HG02885 (cell line): ENCODE results near the gene ANAPC4.

ENCODE experiments used
- ATAC-seq: cut with Tn5 transposase; IDR thresholded peaks from one replicate; pipeline ENCODE4 v1.9.1; 2021; ENCODE audit warnings: mild to moderate bottlenecking; ENCODE audit not compliant: unreplicated experiment, poor library complexity

ANAPC4 gene

DNA sequence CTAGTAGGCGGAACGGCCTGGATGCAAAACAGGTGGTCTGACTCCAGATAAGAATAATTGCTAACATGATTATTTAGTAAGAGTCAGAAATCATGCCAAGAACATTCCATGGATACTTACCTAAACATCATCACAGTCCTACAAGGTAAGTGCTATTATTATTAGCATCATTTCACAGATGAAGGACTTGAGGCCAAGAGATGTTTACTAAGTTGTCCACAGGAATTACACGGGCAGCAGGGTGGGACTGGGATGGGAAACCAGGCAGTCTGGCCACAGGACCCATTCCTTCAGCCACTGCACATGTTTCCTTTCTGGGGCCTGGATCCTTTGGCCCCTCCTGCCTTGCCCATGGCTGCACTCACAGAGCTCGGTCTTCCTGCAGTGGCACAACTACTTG is 48.3 kb downstream of the ANAPC4 start:
- ATAC-seq = no peak

DNA sequence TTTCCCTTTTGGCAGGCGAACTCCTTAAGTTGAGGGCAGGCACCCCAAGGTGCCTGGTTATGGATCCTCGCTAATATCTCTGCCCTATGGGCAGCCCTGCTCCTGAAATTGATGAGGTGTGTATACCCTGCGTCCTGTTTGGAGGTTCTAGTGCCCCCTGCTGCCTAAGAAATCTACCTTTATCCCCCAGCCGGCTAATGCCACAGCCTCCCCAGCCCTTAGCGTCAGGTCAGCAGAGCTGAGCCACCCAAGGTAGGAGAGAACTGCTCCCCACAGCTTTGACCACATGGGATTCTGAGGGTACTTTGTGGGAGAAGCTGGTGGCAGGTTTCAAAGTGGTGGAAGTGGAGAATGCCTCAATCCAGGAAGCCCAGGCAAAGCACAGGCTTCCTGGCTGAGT is 50.8 kb downstream of the ANAPC4 start:
- ATAC-seq = no peak

DNA sequence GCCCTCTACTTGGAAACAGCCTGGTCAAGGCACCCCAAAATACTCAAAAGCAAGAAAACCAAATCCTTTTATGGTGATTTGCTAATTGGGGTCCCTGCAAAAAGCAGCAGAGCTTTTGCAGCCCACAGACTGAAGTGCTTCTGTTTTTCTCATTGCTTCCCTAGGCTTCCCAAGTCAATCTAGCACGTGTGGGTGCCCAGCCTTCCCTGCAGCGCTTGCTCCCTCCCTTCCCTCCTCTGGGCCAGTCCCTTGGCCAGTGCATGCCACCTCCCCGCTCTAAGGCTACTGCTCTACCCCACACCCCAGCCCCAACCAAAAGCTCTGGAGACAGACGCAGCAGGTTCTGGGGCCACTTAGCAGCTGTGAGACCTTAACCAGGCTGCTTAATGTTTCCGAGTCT is 53.6 kb downstream of the ANAPC4 start:
- no peak for ATAC-seq

DNA sequence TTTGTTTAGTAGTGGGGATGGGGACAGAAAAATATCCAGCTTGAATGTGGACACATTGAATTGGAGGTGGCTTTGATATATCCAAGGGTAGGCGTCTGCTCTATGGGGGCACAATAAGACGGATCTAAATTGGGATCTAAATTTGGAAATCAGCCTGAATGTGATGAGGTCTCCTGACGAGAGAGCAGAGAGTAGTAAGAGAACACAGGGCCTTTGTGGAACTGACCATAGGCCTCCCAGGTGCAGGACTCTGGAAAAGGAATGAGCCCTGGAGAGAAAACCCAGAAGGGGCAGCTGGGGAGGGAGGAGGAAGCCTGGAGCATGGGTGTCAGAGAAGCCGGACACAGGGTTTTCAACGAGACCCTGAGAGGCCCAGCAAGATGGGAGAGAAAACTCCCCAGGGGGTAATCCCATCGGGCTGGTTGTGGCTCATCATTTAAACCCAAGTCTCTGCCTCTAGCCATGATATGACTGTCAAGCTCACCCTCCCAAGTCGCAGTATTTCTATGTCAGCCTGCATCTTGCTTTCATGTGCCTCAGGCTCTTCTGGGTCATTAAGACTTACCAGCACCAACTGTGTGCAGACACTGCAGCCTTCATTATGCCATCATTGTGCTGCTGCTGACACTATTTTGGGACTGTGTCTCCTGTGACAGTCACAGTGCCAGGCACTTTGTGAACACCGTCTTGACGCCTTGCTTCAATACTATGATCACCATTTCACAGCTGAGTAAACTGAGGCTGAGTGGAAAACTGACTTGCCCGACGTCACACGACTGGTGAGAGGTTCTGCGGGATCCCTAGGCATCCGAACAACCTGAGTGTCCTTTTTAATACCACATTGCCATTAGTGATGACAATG is 57.1 kb downstream of the ANAPC4 start:
- ATAC-seq = no peak

DNA sequence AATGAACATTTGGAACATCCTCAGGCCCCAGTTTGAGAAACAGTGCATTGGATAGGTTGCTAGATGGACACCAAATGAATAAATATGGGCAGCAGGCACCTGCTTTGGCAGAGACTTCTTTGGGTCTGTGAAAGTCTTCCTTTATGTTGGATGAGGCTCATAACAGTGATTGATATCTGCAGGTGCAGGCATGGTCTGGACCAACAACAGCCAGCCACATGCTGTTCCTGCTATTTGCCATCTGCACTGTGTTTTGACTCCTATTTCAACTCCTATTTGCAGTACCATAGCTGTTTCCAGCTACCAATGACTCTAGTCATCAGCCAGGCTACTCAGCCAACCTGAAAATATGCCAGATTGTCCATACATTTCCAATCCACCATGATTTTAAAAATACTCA is 60.9 kb downstream of the ANAPC4 start:
- ATAC-seq = no peak

DNA sequence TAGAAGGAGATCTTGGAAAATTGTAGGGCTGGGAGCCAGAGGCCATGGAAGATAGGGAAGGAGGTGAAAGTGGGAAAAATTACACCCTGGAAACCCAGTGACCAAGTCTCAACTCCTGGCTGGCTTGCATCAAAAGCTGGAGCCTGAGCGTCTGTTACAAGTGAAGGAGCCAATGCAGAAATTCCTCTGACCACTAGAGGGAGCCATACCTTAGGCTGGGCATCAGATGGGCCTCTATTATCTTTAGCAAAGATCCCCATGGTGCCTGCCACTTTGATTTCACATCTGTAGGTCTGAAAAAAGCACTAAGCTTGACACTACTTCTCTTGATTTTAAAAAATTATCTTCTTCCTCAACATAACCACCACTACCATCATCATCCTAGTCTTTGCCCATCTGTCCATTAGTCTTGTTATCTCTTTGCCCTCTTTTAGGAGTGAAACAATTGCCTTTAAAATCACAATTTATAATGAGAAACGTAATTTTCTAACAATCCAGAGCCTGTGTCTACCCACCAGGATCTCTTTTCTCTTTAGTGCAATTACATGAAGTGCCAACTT is 62.9 kb downstream of the ANAPC4 start:
- peak; percentile 93 for ATAC-seq

DNA sequence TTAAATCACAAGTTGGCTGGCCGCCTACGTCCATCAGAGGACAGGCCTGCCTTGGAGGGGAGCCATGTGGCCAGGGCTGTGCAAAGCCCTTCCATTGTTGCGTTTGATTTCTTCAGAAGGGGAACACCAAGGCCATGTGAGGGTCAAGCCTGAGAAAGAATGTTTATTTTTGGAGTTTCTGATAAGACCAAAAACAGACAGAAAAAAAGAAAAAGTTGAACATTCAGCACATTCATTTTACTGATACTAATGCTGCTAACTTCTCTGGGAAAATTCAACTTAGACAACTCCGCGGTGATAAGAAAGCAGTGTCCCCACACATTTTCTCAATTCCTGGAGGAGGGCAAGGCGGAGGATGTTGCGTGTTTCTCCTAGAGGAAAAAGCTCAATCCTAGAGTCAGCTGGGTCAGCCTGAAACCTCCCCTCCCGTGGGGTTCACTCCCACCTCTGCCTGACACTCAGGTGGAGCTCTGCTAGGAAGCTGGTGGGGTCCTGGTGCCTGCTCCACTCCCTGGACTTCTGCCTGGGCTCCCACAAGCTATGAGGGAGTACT is 63.5 kb downstream of the ANAPC4 start:
- no peak for ATAC-seq

DNA sequence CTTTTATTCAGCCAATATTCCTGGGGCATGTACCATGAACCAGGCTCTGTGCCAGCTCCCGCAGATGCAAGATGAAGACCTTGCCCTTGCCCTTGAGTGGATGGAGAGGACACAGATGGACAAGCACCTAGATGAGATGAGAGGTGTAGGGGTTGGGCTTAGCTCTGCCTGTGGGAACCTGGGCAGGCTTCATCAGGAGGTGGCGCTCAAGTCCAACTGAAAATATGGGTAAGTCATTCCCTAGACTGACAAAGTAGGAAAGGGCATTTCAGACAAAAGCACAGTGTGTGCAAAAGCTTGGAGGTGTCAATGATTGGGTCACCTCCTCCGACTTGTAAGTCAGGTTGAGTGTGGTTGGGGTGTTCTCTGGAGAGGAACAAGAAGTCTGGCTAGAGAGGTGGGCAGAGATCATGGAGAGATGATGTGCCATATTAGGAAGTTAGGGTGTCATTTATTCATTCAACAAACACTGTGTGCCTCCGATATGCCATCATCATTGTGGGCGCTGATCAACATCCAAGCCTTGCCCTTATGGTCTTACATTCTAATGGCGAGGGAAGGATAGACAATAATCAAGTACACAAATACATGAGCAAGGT is 64.6 kb downstream of the ANAPC4 start:
- peak; percentile 42 for ATAC-seq

DNA sequence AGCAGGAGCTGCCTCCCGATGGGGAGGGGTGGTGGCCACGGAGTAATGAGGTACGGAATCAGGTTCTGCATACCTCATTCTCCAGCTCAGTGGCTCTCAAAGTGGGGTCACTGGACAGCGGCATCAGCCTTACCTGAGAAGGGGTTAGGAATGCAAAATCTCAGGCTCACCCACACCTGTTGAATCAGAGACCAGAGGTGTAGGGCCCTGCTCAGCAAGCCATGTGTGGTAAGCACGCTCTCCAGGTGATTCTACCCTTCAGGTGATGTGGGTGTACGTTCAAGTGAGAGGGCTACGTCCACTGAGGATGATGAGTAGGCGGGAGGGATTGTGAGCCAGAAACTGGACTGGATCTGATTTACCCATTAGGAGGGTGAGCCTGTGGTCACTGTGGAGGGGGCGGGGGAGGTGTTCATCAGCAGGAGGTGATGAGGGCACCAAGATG is 65.8 kb downstream of the ANAPC4 start:
- ATAC-seq = no peak

DNA sequence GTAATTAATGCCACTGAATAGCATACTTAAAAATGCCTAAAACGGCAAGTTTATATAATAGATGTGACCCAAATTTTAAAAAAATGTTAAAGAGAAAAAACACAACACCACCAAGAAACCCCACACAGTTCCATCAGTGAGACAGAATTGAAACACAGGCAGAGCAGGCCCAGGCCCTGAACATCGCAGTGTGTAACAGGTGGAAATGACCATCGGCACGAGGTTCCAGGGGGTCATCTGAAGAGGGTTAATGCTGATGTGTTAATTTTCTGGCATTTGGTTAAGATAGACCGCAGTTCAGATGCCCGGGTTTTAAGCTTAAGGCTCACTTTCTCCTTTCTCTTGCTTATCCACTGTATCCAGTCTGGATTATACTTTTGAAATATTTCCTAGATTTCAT is 66.8 kb downstream of the ANAPC4 start:
- ATAC-seq = no peak

DNA sequence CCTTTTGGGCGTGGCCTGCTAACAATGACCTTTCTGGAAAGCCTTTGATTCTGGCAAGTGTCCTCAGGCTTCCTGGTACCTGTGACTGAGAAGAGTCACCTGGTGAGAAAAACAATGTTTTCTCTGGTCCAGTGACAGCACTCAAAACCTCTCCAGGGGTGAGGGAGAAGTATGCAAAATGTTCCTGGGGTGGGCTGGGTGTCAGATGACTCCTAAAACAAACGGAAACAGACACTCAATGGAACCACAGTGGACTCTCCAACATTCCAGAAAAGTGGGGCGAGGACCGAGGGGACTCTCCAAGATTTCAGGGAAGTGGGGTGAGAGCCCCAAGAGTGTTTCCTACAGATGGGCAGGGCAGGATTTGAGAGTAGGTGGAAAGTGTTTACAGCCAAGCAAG is 69.5 kb downstream of the ANAPC4 start:
- ATAC-seq = no peak

DNA sequence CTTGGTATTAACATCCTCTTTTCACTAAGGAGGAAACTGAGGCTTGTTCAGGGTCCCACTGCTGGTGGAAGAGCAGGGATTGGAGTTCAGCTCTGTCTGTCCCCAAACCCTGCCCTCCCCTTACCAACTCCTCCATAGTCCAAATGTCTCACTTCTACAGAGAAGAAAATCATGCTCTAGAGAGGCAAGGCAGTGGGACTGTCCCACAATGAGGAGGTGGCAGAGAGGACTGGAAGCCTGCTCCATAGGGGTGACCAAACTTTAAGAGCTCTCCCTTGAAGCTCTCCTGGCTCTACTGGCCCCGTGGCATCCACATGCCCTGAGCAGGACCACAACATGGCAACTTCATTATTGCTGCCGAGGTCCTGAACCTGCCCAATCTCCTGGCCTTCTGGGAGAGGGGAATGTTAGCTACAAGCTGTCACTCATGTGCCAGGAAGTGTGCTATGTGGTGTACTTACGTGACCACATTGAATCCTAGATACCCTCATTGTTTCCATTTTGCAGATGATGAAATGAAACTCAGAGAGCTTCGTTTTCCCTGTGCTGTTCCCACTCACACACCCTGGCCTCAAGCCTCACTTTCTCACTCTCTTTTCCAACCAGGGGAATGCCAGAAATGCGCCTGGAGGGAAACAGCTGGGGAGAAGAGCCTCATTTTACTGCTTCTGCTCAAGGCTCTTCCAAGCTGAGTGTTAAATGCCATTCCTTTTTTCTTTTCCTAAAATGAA is 71.5 kb downstream of the ANAPC4 start:
- no peak for ATAC-seq

DNA sequence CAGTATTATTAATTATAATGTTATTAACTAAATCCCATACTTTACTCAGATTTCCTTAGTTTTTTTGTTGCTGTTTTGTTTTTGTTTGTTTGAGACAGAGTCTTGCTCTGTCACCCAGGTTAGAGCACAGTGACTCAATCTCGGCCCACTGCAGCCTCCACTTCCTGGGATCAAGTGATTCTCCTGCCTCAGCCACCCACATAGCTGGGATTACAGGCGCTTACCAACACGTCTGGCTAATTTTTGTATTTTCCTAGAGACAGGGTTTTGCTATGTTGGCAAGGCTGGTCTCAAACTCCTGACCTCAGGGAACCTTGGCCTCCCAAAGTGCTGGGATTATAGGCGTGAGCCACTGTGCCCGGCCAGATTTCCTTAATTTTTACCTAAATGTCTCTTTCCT is 72.2 kb downstream of the ANAPC4 start:
- no peak for ATAC-seq

DNA sequence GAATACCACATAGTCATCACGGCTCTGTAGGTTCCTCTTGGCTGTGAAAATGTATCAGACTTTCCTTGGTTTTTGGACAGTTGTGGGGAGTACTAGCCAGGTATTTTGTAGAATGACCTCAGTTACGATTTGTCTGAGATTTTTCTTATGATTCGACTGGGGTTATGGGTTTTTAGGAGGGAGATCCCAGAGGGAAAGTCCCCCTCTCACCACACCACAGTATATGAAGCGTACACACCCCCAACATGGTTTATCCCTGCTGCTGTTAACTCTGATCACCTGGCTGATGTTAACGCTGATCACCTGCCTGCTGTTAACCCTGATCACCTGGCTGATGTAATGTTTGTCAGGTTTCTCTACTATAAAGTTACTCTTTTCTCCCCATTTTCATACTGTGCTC is 72.6 kb downstream of the ANAPC4 start:
- ATAC-seq = peak; percentile 59

DNA sequence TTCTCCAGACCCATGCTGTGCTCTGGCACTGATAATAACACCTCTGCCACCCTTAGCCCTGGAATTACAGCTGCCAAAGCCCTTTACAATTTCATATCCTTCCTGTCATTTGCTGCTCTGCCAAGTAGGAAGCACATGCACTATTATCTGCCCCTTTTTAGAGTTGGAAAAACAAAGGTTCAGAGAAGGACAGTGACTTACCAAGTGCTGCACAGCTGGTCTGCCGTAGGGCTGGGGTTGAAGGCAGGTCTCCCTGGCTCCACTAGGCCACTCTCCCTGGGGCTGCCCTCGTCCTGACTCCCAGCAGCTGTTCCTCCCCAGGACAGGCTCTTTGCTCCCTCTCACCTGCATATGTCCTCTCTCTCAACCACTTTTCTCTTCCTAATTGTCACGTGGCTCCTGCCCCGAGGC is 73.4 kb downstream of the ANAPC4 start:
- ATAC-seq = no peak

DNA sequence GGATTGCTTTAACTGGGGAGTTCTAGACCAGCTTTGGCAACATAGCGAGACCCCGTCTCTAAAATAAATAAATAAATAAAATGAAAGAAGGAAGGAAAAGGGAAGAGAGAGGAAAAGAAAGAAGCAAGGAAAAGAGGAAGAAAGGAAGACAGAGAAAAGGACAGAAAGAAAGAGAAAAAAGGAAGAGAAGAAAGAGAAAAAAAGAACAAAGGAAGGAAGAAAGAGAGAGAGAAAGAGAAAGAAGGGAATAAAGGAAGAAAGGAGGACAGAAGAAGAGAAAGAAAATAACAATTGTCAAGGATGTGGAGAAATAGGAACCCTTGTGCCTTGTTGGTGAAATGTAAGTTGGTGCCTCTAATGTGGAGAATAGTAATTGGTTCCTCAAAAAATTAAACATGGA is 74.6 kb downstream of the ANAPC4 start:
- no peak for ATAC-seq

DNA sequence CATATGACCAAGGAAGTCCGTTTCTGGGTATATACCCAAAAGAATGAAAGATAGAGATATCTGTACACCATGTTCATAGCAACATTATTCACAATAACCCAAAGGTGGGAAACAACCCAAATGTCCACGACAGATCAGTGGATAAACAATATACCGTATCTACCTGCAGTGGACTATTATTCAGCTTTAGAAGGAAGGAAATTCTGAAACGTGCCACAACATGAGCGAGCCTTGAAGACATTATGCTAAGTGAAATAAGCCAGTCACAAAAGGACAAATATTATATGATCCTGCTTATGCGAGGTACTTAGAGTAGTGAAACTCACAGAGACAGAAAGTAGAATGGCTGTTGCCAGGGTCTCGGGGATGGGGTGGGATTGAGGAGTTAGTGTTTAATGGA is 75.0 kb downstream of the ANAPC4 start:
- no peak for ATAC-seq

DNA sequence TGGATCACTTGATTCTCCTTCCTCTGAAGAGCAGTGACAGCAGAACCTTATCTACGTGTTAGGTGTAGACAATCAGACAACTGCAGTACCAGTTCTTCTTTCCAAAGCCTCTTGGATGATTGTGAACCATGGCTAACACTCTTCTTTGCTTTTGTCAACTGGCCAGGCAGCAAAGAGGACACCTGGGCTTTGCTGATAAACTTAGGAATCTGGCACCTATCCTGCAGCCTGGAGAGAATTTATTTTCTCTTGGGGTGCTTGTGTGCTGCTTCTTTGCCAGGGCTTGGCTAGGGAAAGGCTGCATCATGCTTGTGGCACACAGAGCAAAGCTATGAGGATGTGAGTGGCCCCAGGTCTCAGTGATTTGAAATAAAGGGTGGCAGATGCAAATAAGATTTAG is 77.4 kb downstream of the ANAPC4 start:
- no peak for ATAC-seq

DNA sequence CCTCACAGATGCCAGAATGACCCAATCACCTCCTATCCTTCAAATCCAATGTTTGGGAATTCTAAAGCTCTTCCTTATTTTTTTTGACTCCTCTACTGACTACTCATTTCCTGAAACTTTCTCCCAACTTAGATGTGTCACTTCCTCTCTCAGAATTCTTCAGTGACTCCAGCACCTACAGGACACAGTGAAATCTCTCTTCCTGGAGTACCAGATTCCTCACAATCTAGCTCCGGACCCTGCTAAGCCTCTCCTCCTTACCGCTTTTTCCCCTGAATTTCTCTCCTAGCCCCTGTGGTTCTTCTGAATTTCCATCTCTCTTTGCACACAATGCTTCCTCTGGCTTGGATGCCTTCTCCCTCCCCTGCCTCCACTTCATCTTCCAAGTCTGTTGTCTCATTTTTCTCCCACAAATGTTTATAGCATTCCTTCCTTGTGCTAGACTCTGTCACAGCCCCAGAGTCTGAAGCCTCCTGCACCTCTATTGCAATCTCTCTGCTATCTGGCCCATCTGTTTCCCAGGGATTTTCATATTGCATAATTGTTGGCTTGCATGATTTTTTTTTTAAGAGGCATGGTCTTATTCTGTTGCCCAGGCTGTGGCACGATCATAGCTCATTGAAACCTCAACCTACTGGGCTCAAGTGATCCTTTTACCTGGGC is 80.1 kb downstream of the ANAPC4 start:
- no peak for ATAC-seq

DNA sequence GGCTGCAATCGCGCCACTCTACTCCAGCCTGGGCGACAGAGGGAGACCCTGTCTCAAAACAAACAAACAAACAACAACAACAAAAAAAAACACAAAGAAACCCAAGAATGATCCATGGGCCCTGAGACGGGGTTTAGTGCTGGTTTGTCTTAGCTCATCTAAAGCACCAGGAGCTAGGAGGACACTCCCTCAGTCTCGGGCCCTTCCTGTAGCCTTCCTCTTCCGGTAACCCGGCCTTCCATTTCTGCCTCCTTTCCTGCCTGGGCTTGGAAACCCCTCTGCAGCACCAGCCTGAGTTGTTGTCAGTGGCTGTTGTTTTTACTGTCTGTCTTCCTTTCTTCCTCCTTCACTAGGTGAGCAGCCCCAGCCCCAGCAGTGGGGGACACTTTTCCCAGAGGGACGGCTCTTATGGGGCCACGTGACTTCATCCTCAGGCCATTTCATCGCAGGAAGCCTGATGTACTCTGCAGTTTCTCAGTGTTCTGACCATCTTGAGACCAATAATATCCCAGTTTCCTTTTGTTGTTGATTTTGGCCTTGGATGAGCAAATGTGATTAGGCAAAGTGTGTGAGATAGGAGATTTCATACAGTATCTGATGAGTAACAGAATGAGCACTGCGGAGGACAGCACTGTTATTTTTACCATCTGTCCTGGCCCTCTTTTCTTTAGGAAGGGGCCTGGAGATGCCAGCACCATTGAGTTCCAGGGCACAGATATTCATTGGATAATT is 90.1 kb downstream of the ANAPC4 start:
- ATAC-seq = no peak
